ENCODE results near the gene TESPA1.

The TESPA1 gene

DNA sequence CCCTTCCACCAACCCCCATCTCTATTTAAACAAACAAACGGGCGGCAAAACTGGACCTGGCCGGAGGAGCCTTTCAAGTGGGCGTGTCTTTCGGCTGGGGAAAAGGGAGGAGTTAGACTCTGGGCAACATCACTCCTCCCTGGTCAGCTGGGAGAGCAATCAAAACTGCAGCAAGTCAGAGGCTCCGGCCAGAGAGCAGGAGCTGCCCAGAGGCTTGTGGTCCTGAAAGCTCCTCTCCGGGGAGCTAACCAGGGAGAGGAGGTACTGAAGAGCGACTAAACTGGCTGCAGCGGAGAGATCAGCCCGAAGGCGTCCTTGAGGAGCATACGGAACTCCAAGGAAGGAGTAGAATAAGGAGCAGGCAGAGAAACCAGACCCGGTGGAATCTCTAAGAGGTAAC, 35.2 kb upstream of the TESPA1 start, which contains the start of gene NEUROD4:
Gene NEUROD4, plus strand, starts transcription at position 191 of the 400 bp plus-strand sequence. CDS start 6,466 bp downstream, outside the sequence.
- no peak for TF ChIP-seq TAF1 (IDR thresholded peaks at IDR 0.05; ENCODE audit: borderline replicate concordance, insufficient read depth, low read length)
- TF ChIP-seq SIN3A (IDR thresholded peaks at IDR 0.05; ENCODE audit: borderline replicate concordance, insufficient read depth, low read length) = peak; percentile 73; the same call in 1 of the 2 replicates
- TF ChIP-seq, protein P1, sequence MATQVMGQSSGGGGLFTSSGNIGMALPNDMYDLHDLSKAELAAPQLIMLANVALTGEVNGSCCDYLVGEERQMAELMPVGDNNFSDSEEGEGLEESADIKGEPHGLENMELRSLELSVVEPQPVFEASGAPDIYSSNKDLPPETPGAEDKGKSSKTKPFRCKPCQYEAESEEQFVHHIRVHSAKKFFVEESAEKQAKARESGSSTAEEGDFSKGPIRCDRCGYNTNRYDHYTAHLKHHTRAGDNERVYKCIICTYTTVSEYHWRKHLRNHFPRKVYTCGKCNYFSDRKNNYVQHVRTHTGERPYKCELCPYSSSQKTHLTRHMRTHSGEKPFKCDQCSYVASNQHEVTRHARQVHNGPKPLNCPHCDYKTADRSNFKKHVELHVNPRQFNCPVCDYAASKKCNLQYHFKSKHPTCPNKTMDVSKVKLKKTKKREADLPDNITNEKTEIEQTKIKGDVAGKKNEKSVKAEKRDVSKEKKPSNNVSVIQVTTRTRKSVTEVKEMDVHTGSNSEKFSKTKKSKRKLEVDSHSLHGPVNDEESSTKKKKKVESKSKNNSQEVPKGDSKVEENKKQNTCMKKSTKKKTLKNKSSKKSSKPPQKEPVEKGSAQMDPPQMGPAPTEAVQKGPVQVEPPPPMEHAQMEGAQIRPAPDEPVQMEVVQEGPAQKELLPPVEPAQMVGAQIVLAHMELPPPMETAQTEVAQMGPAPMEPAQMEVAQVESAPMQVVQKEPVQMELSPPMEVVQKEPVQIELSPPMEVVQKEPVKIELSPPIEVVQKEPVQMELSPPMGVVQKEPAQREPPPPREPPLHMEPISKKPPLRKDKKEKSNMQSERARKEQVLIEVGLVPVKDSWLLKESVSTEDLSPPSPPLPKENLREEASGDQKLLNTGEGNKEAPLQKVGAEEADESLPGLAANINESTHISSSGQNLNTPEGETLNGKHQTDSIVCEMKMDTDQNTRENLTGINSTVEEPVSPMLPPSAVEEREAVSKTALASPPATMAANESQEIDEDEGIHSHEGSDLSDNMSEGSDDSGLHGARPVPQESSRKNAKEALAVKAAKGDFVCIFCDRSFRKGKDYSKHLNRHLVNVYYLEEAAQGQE (IDR thresholded peaks at IDR 0.05; ENCODE audit: insufficient read depth in 1 of 2, low read depth in 2 of 2, low read length in 2 of 2) = peak; percentile 86 to 96

DNA sequence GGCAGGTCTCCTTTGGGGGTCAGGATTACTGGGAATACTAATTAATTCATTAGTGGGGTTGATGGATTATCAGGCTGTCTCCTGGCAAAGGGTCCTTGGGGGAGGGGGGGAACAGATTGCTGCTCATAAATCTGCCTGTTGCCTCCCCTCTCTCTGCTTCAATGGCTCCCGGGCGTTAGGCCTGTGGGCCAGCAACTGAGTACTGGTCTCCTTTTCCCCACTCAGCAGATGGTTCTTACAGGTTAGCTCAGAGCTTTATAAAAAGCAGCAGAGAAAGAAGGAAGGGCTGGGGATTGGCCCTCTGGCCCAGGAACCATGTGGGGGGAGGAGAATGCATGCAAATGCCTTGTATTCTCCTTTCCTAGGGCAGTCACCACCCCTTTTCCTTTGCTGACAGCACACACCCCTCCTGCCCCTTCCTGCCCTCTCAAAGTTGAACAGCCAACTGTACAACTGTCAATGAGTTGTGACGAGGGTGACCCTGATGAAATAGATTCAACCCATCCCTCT, 32.9 kb upstream of the TESPA1 start:
- TF ChIP-seq, protein P1 (IDR thresholded peaks at IDR 0.05; ENCODE audit: insufficient read depth in 1 of 2, low read depth in 2 of 2, low read length in 2 of 2) = no peak
- TF ChIP-seq FOXP2 (optimal IDR thresholded peaks at IDR 0.05; ENCODE audit: borderline replicate concordance, extremely low read depth, extremely low read length, insufficient read depth) (no peak), TAF1 (IDR thresholded peaks at IDR 0.05; ENCODE audit: borderline replicate concordance, insufficient read depth, low read length) (no peak), POLR2AphosphoS5 (IDR thresholded peaks at IDR 0.05; ENCODE audit: low read depth, low read length) (no peak), SIN3A (IDR thresholded peaks at IDR 0.05; ENCODE audit: borderline replicate concordance, insufficient read depth, low read length) (no peak)

DNA sequence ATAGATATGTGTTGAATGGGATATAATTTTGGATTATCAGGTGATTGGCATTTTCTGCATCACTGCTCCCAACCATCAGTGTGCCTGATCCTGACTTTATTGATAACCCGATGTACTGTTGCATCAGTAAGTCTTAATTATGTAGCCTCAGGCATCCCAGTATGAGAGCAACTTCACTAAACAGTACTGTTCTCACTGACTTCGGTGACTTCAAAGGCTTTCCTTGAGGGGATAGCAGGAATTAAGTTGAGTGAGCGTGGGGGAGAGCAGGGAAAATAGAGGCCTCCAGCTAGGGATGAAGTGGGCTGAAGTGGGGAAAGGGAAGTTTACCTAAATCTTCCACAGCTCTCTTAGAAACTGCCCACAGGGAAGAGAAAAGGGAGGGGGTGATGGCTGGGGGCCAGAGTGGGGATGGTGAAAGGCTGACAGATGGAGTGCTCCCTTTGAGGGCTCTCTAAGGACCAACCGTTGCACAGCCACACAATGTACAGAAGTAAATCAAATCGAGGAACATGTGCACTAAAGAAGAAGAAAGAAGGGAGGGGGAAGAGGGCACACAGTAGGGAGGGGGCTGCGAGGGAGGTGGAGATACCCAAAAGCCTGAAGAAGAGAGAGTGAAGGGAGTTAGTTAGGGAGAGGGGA, 24.5 kb upstream of the TESPA1 start:
- TF ChIP-seq POLR2AphosphoS5 (IDR thresholded peaks at IDR 0.05; ENCODE audit: low read depth, low read length) = no peak
- TF ChIP-seq, protein P1 (IDR thresholded peaks at IDR 0.05; ENCODE audit: insufficient read depth in 1 of 2, low read depth in 2 of 2, low read length in 2 of 2) = no peak
- TF ChIP-seq TAF1 (IDR thresholded peaks at IDR 0.05; ENCODE audit: borderline replicate concordance, insufficient read depth, low read length) = no peak
- no peak for TF ChIP-seq SIN3A (IDR thresholded peaks at IDR 0.05; ENCODE audit: borderline replicate concordance, insufficient read depth, low read length)
- no peak for TF ChIP-seq FOXP2 (optimal IDR thresholded peaks at IDR 0.05; ENCODE audit: borderline replicate concordance, extremely low read depth, extremely low read length, insufficient read depth)

DNA sequence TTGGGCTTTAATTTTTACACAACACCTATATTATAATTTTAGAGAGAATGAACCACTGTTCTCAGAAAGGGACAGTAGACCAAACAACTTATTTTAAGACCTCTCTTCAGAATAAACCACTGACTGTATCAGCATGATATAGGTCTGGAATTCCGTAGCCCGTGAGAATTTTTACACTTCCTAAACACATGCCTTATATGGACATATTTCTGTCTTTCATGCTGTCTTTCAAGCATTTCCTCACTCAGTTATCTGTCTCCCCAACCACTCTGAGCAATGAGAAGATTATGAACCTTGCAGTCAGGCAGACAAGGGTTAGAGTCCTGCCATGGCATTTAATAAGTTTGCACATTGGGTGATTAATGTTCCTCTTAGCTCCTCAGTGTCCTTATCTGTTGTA, 17.8 kb upstream of the TESPA1 start:
- TF ChIP-seq TAF1 (IDR thresholded peaks at IDR 0.05; ENCODE audit: borderline replicate concordance, insufficient read depth, low read length) (no peak), POLR2AphosphoS5 (IDR thresholded peaks at IDR 0.05; ENCODE audit: low read depth, low read length) (no peak), FOXP2 (optimal IDR thresholded peaks at IDR 0.05; ENCODE audit: borderline replicate concordance, extremely low read depth, extremely low read length, insufficient read depth) (no peak), SIN3A (IDR thresholded peaks at IDR 0.05; ENCODE audit: borderline replicate concordance, insufficient read depth, low read length) (no peak)
- TF ChIP-seq, protein P1 (IDR thresholded peaks at IDR 0.05; ENCODE audit: insufficient read depth in 1 of 2, low read depth in 2 of 2, low read length in 2 of 2) = no peak

All from PFSK-1 (cell line).